ENCODE measurements around the gene TRIM40.
"Not testable (repeated sequence)": the region's sequence is repeated elsewhere in the genome, so short reads cannot be mapped to it uniquely, and the experiment has no call there.

The TRIM40 gene

GRCh38 chr6:30162265-30163089, 26.5 kb downstream of the TRIM40 start:
- no peak for DNase-seq (ENCODE audit: low read depth in 1 of 2, low spot score in 1 of 2)

GRCh38 chr6:30163090-30163917, 27.4 kb downstream of the TRIM40 start, which contains the start of gene TRIM15:
TRIM15 (plus strand) TSS chr6:30163546; CDS start chr6:30163685, 139 bp downstream.
- peak; percentile 31 to 35 for DNase-seq (ENCODE audit: low read depth in 1 of 2, low spot score in 1 of 2)

- no peak for DNase-seq (ENCODE audit: low read depth in 1 of 2, low spot score in 1 of 2)
Observed at GRCh38 chr6:30163918-30164654, 28.1 kb downstream of the TRIM40 start.

GRCh38 chr6:30164714-30165113, 28.8 kb downstream of the TRIM40 start:
- DNase-seq (ENCODE audit: low read depth in 1 of 2, low spot score in 1 of 2) = no peak

- DNase-seq (ENCODE audit: low read depth in 1 of 2, low spot score in 1 of 2) = not testable (repeated sequence)
Observed at GRCh38 chr6:30165238-30165637, 29.3 kb downstream of the TRIM40 start.

- DNase-seq (ENCODE audit: low read depth in 1 of 2, low spot score in 1 of 2) = peak in 1 of 2 donors; percentile 10
Observed at GRCh38 chr6:30167101-30167500, 31.2 kb downstream of the TRIM40 start.

GRCh38 chr6:30168741-30169140, 32.8 kb downstream of the TRIM40 start:
- DNase-seq (ENCODE audit: low read depth in 1 of 2, low spot score in 1 of 2) = no peak

GRCh38 chr6:30169658-30170614, 34.0 kb downstream of the TRIM40 start:
- peak in 1 of 2 donors; percentile 24 for DNase-seq (ENCODE audit: low read depth in 1 of 2, low spot score in 1 of 2)

- DNase-seq (ENCODE audit: low read depth in 1 of 2, low spot score in 1 of 2) = no peak
Observed at GRCh38 chr6:30171677-30172471, 35.9 kb downstream of the TRIM40 start.

- DNase-seq (ENCODE audit: low read depth in 1 of 2, low spot score in 1 of 2) = no peak
Observed at GRCh38 chr6:30172681-30173080, 36.7 kb downstream of the TRIM40 start.

- DNase-seq (ENCODE audit: low read depth in 1 of 2, low spot score in 1 of 2) = no peak
Observed at GRCh38 chr6:30175765-30176164, 39.8 kb downstream of the TRIM40 start.

GRCh38 chr6:30178837-30179236, 42.9 kb downstream of the TRIM40 start:
- DNase-seq (ENCODE audit: low read depth in 1 of 2, low spot score in 1 of 2) = no peak

GRCh38 chr6:30180145-30180544, 44.2 kb downstream of the TRIM40 start:
- no peak for DNase-seq (ENCODE audit: low read depth in 1 of 2, low spot score in 1 of 2)

GRCh38 chr6:30184417-30185031, 48.6 kb downstream of the TRIM40 start:
- no peak for DNase-seq (ENCODE audit: low read depth in 1 of 2, low spot score in 1 of 2)

- DNase-seq (ENCODE audit: low read depth in 1 of 2, low spot score in 1 of 2) = no peak
Observed at GRCh38 chr6:30185846-30186484, 50.0 kb downstream of the TRIM40 start.

GRCh38 chr6:30188541-30188940, 52.6 kb downstream of the TRIM40 start:
- DNase-seq (ENCODE audit: low read depth in 1 of 2, low spot score in 1 of 2) = no peak

- DNase-seq (ENCODE audit: low read depth in 1 of 2, low spot score in 1 of 2) = no peak
Observed at GRCh38 chr6:30192076-30192475, 56.1 kb downstream of the TRIM40 start.
